Amniotic stem cell (primary cell): ENCODE results near the gene FBXL2.
"Not testable (repeated sequence)": the region's sequence is repeated elsewhere in the genome, so short reads cannot be mapped to it uniquely, and the experiment has no call there.

Source experiments
- DNase-seq: peaks from one replicate; lab custom pipeline; 2025; lab: John Stamatoyannopoulos, UW

Gene FBXL2

GRCh38 chr3:33317963-33318709 is 40.9 kb downstream of the FBXL2 start:
- no peak for DNase-seq

GRCh38 chr3:33318710-33319380 is 41.6 kb downstream of the FBXL2 start:
- DNase-seq = no peak

DNA sequence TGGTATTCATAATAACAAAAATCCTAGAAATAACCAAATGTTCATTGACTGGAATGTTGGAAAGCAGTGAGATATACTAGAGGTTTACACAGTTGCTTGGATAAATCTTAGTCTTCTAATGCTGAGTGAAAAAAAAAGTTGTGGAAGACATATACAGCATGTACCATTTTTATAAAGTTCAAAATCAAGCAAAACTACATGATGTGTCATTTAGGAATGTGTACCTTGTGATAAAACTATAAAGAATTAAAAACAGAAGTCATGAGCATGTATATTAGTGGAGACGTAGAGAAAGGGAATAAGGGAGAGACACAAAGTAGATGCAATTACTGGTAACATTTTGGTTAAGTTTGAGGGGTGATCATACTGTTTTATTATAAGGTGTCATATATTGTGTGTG is 45.2 kb downstream of the FBXL2 start:
- DNase-seq = no peak

GRCh38 chr3:33331414-33331813 is 54.2 kb downstream of the FBXL2 start:
- DNase-seq = no peak

GRCh38 chr3:33334364-33334763 is 57.1 kb downstream of the FBXL2 start:
- no peak for DNase-seq

- DNase-seq = not testable (repeated sequence)
These were observed 61.8 kb downstream of the FBXL2 start for GRCh38 chr3:33338936-33339465.

DNA sequence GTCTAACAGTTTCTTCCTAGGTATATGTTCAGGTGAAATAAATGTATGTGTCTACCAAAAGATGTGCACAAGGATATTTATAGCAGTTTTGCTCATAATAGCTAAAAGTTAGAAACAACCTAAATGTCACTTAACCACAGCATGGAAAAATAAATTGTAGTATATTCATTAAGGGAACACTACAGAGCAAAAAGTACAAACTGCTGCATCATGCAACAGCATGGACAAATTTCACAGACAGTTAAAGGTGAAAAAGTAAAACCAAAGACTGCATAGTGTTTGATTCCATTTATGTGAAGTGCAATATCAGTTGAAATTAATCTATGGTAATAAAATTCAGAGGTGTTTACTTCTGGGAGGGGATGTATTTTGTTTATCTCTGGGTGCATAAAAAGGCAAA is 62.5 kb downstream of the FBXL2 start:
- DNase-seq = no peak

DNA sequence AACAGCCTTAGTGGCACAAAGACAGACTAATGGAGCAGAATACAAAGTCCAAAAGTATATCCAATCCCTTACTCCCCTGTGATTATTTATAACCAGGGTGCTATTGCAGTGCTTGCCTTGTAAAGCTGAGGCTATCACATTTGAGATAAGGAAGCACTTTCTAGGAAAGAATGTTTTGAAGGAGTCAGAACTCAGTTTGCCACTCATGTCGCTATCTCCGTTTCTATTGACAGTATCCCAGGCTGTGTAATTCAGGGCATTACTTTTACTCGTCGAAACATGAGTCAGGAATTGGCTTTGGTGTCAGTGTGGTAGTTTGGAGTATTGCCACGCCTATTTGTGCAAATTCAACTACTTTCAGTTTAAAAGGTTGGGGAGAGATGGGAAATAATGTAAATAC is 78.4 kb downstream of the FBXL2 start:
- DNase-seq = no peak

DNA sequence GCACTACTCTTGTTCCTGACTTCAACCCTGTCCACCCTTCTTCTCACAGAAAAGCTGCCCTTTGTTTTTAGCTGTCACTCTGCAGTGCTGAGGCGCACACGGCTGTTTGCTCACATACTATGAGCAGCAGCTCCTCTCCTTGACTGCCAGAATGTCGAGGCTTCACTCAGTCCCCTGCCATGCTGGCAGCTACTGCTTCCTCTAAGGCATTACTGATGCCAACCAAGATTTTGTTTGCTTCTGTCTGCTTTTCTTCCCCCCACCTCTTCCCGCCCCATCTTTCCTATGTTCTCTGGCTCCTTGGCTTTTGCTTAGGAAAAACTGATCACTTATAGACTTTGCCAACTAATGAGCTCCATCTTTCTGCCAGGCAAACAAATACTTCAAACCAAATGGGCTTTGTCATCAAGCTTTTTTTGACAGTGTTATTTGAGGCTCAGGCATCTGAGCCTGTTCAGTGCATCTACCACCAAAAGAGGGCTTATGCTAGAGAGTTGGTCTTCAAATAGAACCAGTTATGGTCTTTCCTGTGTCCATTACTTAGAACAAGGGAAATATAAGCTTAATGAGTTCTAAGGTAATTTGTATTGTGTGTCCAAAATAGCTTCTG is 81.0 kb downstream of the FBXL2 start:
- no peak for DNase-seq

DNA sequence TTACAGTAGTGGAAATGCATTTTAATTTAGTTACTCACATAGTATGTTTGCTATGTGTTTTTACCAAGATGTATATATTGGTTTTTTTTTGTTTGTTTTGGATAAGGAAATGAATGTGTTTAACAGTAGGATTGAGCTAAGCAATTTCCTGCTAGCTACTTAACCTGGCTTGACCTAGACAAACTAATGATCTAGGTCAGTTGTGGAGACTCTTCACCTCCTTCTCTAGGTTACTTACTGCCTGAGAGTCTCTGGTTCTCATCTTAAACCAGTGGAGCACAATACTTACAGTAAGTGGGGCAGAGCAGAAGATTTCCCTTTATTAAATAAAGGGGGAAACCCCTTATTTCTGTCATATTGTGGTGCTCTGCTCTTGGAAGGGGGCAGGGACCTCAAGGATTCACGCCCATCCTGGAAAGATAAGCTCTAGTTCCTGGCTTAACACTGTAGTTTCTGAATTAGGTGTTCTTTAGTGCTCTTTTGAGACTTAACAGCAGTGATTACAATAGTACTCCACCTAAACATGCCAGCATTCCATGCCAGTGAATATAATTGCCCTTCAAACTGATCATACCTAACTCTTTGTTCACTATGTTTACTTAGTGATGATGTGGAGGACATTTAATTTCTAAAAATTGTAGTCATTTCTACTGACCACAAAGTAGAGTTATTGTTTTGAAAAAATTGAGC is 83.0 kb downstream of the FBXL2 start:
- DNase-seq = peak; percentile 38

DNA sequence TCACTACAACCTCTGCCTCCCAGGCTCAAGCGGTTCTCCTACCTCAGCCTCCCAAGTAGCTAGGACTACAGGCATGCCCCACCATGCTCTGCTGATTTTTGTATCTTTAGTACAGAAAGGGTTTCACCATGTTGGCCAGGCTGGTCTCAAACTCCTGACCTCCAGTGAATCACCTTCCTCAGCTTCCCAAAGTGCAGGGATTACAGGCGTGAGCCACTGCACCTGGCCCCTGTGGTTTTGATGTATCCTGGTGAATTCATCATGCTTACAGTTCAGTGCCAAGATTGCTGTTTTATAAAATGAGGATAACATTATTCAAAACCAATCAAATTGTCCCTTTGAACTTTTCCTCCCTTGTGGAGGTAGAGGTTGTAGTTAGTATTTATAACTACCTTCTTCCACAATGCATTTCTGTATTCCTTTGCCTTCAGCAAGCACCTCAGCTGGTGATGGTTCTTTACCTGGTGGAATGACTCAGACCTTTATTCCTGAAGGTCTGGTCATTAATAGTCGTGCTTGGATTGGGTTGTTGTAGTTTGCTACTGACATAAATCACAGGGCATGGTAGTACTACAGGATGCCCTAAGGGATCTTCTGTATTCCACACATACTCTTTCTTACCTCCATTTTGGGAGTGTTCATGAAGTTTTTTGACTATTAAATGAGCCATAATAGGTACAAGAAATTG is 86.0 kb downstream of the FBXL2 start:
- DNase-seq = no peak

- DNase-seq = no peak
These were observed 86.8 kb downstream of the FBXL2 start for GRCh38 chr3:33364060-33364459.

GRCh38 chr3:33364531-33365128 is 87.4 kb downstream of the FBXL2 start:
- peak; percentile 50 for DNase-seq

DNA sequence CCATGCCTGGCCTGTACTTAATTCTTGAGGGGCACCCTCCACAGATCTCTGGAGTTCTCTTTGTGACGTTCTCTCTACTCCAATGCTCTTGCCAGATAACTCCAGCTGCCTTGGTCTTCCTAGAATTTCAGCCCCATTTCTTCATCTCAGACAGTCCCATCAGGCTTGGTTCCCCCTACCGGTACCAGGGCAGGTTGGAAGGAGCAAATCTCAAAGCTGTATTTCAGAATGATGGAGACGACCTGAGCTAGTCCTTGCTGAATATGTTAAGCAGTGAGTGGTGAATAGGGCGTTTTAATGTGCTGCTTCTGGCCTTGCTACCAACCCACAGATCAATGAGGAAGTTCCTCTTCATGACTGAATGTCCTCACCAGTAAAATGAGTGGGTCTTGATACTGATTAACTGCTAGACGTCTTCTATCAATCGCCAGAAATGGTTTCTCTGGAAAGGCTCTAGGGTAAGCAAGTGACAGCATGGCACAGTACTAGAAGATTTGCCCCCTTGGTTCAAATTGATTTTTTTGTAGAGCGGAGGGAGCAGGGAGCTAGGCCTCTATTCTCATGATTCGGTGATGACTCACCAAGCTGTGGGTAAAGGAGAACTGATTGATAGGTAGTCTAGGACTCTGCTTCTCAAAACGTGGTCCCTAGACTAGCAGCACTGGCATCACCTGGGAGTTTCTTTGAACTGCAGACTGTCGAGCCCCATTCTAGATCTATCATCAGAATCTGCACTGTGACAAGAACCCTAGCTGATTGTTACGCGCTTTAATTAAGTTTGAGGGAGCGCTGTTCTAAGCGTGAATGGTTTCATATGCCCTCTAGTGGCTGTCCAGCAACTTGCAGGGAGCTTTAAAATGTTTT is 95.2 kb downstream of the FBXL2 start:
- DNase-seq = peak; percentile 39

GRCh38 chr3:33373082-33373437 is 95.8 kb downstream of the FBXL2 start:
- no peak for DNase-seq

DNA sequence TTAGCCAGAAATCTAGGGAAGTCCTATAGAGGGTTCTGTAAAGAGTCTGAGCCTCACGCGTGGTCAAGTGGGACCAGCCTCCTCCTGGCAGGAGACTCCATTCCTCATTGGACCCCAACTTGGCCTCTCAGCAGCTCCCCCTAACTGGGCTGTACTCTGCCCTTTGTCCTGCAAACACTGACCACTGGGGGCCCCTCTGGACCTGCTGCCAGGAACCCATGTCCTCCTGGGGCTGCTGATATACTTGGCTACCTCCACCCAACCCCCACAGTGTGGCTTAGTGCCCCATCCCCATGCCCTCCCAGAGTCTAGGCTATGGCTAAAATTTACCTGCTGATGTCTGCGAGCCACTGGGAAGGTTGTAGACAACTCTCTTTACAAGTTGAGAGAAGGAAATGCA is 100.2 kb downstream of the FBXL2 start:
- DNase-seq = no peak

- DNase-seq = peak; percentile 3
These were observed 100.7 kb downstream of the FBXL2 start for GRCh38 chr3:33377931-33378330.

- DNase-seq = no peak
These were observed 103.4 kb downstream of the FBXL2 start for GRCh38 chr3:33380653-33381052.

GRCh38 chr3:33383951-33384350 is 106.7 kb downstream of the FBXL2 start:
- DNase-seq = no peak

- no peak for DNase-seq
These were observed 108.2 kb downstream of the FBXL2 start for GRCh38 chr3:33385423-33385822.

DNA sequence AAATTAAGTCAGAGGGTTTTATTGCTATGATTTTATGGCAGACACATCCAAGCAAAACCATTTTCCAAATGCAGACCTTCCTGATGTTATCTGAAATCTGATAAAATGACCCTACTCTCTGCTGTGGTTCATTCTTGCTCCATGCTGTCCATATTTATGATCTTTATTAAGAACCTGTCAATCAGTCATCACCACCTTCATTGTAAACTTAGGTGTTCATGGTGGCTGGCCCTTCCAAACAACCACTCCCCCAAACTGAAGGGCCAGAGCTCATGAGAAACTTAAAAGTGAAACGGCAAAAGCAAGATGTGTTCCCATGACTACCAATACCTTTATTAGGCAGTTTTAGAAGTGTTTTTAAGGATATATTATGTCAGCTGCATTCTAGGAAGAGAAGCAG is 109.4 kb downstream of the FBXL2 start:
- no peak for DNase-seq
